SK-N-SH treated with all-trans-retinoic acid at 6 μM for 48 hours (cell line): ENCODE measurements around the gene ASTN1.

Experiments used
- ATAC-seq: fragments of 200-7000 bp; cut with Tn5 transposase; 3 replicates; pipeline ENCODE4 v1.9.1; 2020; ENCODE audit warnings: mild to moderate bottlenecking, moderate library complexity
- ARNTL ChIP-seq: fragments of 450-650 bp; formaldehyde crosslinking; IDR thresholded peaks from 2 replicates; pipeline ENCODE4 v1.5.0; 2020; ENCODE audit warnings: low read depth, mild to moderate bottlenecking, moderate library complexity, borderline replicate concordance
- BACH2 ChIP-seq: fragments of 250-450 bp; sonication (Bioruptor Pico); IDR thresholded peaks from 2 replicates; pipeline ENCODE4 v1.9.0; 2021; ENCODE audit warnings: mild to moderate bottlenecking, borderline replicate concordance
- CREB5 ChIP-seq: fragments of 250-450 bp; sonication (Bioruptor Pico); IDR thresholded peaks from 2 replicates; pipeline ENCODE4 v1.5.1; 2020; ENCODE audit warnings: low read depth, mild to moderate bottlenecking, moderate library complexity
- CSDC2 ChIP-seq: fragments of 250-450 bp; sonication (Bioruptor Pico); IDR thresholded peaks from 2 replicates; pipeline ENCODE4 v1.5.0; 2020; ENCODE audit warnings: mild to moderate bottlenecking, moderate library complexity
- CSRNP3 ChIP-seq: fragments of 250-450 bp; sonication (Bioruptor Pico); IDR thresholded peaks from 2 replicates; pipeline ENCODE4 v1.5.1; 2021; ENCODE audit warnings: mild to moderate bottlenecking, moderate library complexity
- ESRRG ChIP-seq: fragments of 250-450 bp; sonication (Bioruptor Pico); IDR thresholded peaks from 2 replicates; pipeline ENCODE4 v1.6.1; 2021; ENCODE audit warnings: mild to moderate bottlenecking
- ISL1 ChIP-seq: fragments of 250-450 bp; sonication (Bioruptor Pico); IDR thresholded peaks from 2 replicates; pipeline ENCODE4 v2.1.2; 2022; ENCODE audit warnings: mild to moderate bottlenecking, moderate library complexity
- PATZ1 ChIP-seq: fragments of 250-450 bp; sonication (Bioruptor Pico); IDR thresholded peaks from 2 replicates; pipeline ENCODE4 v1.8.0; 2020; ENCODE audit warnings: mild to moderate bottlenecking, moderate library complexity, borderline replicate concordance
- POU6F1 ChIP-seq: fragments of 250-450 bp; sonication (Bioruptor Pico); IDR thresholded peaks from 2 replicates; pipeline ENCODE4 v1.8.0; 2021; ENCODE audit warnings: low read depth, mild to moderate bottlenecking, moderate library complexity, borderline replicate concordance
- PPARA ChIP-seq: fragments of 250-450 bp; sonication (Bioruptor Pico); IDR thresholded peaks from 2 replicates; pipeline ENCODE4 v1.5.0; 2020; ENCODE audit warnings: mild to moderate bottlenecking, borderline replicate concordance
- RARB ChIP-seq: fragments of 250-450 bp; sonication (Bioruptor Pico); IDR thresholded peaks from 2 replicates; pipeline ENCODE4 v1.8.0; 2021; ENCODE audit warnings: mild to moderate bottlenecking, moderate library complexity
- SNAI2 ChIP-seq: fragments of 250-450 bp; sonication (Bioruptor Pico); IDR thresholded peaks from 2 replicates; pipeline ENCODE4 v1.5.0; 2020; ENCODE audit warnings: mild to moderate bottlenecking, moderate library complexity
- TCF4 ChIP-seq: fragments of 250-450 bp; sonication (Bioruptor Pico); IDR thresholded peaks from 2 replicates; pipeline ENCODE4 v1.8.0; 2021; ENCODE audit warnings: mild to moderate bottlenecking, moderate library complexity, borderline replicate concordance
- TSHZ2 ChIP-seq: fragments of 250-450 bp; sonication (Bioruptor Pico); IDR thresholded peaks from 2 replicates; pipeline ENCODE4 v1.5.0; 2020; ENCODE audit warnings: mild to moderate bottlenecking, moderate library complexity
- ZC3H10 ChIP-seq: fragments of 250-450 bp; sonication (Bioruptor Pico); IDR thresholded peaks from 2 replicates; pipeline ENCODE4 v1.5.1; 2021; ENCODE audit warnings: mild to moderate bottlenecking, moderate library complexity
- ZFP30 ChIP-seq: fragments of 450-650 bp; formaldehyde crosslinking; IDR thresholded peaks from 2 replicates; pipeline ENCODE4 v1.5.0; 2022; ENCODE audit warnings: mild to moderate bottlenecking, moderate library complexity
- ZNF565 ChIP-seq: fragments of 450-650 bp; formaldehyde crosslinking; conservative IDR thresholded peaks from 2 replicates; pipeline ENCODE4 v1.5.0; 2020; ENCODE audit warnings: low read depth, mild to moderate bottlenecking, moderate library complexity
- ZNF70 ChIP-seq: fragments of 450-650 bp; formaldehyde crosslinking; IDR thresholded peaks from 2 replicates; pipeline ENCODE4 v1.5.0; 2020; ENCODE audit warnings: mild to moderate bottlenecking, moderate library complexity
- ZNF8 ChIP-seq: fragments of 450-650 bp; formaldehyde crosslinking; IDR thresholded peaks from 2 replicates; pipeline ENCODE4 v1.5.0; 2020; ENCODE audit warnings: mild to moderate bottlenecking, moderate library complexity

ASTN1 gene

GRCh38 chr1:177132141-177132540 is 32.4 kb downstream of the ASTN1 start:
- TF ChIP-seq ZC3H10 (CRISPR knock-in tag) (no peak), ARNTL (CRISPR knock-in tag) (no peak), ESRRG (no peak), PATZ1 (CRISPR knock-in tag) (no peak), PPARA (CRISPR knock-in tag) (no peak), BACH2 (CRISPR knock-in tag) (no peak), ZFP30 (CRISPR knock-in tag) (no peak), ISL1 (CRISPR knock-in tag) (no peak), SNAI2 (no peak), TCF4 (CRISPR knock-in tag) (no peak), ZNF565 (no peak)
- no peak for ATAC-seq

GRCh38 chr1:177131723-177132122 is 32.8 kb downstream of the ASTN1 start:
- ATAC-seq: no peak
- no peak for TF ChIP-seq ZNF8
- no peak for TF ChIP-seq CREB5 (CRISPR knock-in tag)
- TF ChIP-seq ZNF565: no peak
- no peak for TF ChIP-seq ZC3H10 (CRISPR knock-in tag)

- TF ChIP-seq CSRNP3 (CRISPR knock-in tag) (no peak), PATZ1 (CRISPR knock-in tag) (no peak), CREB5 (CRISPR knock-in tag) (no peak)
- ATAC-seq: no peak
Measured at GRCh38 chr1:177130451-177130945, 34.0 kb downstream of the ASTN1 start.

GRCh38 chr1:177128665-177129281 is 35.7 kb downstream of the ASTN1 start:
- no peak for TF ChIP-seq RARB (CRISPR knock-in tag)
- ATAC-seq: no peak

- no peak for TF ChIP-seq CSRNP3 (CRISPR knock-in tag)
- TF ChIP-seq ZC3H10 (CRISPR knock-in tag): no peak
- no peak for TF ChIP-seq TSHZ2 (CRISPR knock-in tag)
- TF ChIP-seq CSDC2: no peak
- no peak for TF ChIP-seq POU6F1
- no peak for TF ChIP-seq BACH2 (CRISPR knock-in tag)
- TF ChIP-seq SNAI2: no peak
- TF ChIP-seq RARB (CRISPR knock-in tag): no peak
- TF ChIP-seq ZNF565: no peak
- no peak for TF ChIP-seq ZNF8
- TF ChIP-seq ZNF70: no peak
- TF ChIP-seq ESRRG: no peak
- ATAC-seq: no peak
Measured at GRCh38 chr1:177126267-177126666, 38.2 kb downstream of the ASTN1 start.
